CD4-positive, alpha-beta memory T cell (primary cell): ENCODE measurements around the gene MCOLN3. TPM values are rescaled to one million over a fixed set of nuclear protein-coding genes. Genes with fewer than 3 reads are reported as not detected.
A peak's percentile ranks its signal among the peaks of the same experiment; 100 is the strongest.

Source experiments
- CTCF ChIA-PET: fragments of 350-600 bp; sonication (Branson Sonifier 250); formaldehyde crosslinking; loops from one replicate; lab custom pipeline; 2021; ENCODE audit warnings: inconsistent platforms; ENCODE audit not compliant: partially characterized antibody; lab: Charles Lee
- POLR2A ChIA-PET: fragments of 350-600 bp; sonication (Branson Sonifier 250); formaldehyde crosslinking; loops from one replicate; lab custom pipeline; 2021; ENCODE audit not compliant: partially characterized antibody; lab: Charles Lee
- DNase-seq, 5 donors: peaks; one replicate each; pipeline versions ENCODE4 v3.0.0 to v3.0.0-alpha.2; 2020 to 2022; ENCODE audit warnings: mixed read lengths in 1 of 5
- H3K27ac ChIP-seq: one replicate; pipeline ENCODE4 v1.7.0; 2013; ENCODE audit warnings: low read depth, low read length
- H3K27me3 ChIP-seq: 2 replicates; pipeline ENCODE4 v1.7.0; 2013; ENCODE audit warnings: mild to moderate bottlenecking, low read length, moderate library complexity; ENCODE audit not compliant: insufficient read depth
- H3K36me3 ChIP-seq: 2 replicates; pipeline ENCODE4 v1.7.0; 2013; ENCODE audit warnings: mild to moderate bottlenecking, low read length, moderate library complexity; ENCODE audit not compliant: insufficient read depth
- H3K4me1 ChIP-seq: 2 replicates; pipeline ENCODE4 v1.7.0; 2013; ENCODE audit warnings: mild to moderate bottlenecking, low read length, moderate library complexity; ENCODE audit not compliant: insufficient read depth
- H3K4me3 ChIP-seq, 2 donors: one replicate each; pipeline ENCODE4 v1.7.0; 2013; ENCODE audit warnings: low read length in 2 of 2, mild to moderate bottlenecking in 1 of 2
- H3K9me3 ChIP-seq, 2 donors: one replicate each; pipeline ENCODE4 v1.7.0; 2013; ENCODE audit warnings: low read length in 2 of 2, control low read depth in 1 of 2; ENCODE audit not compliant: control insufficient read depth in 1 of 2
- H3K27ac Mint-ChIP-seq, 7 donors: one replicate each; pipeline ENCODE4 v1.8.0; 2020 to 2021; ENCODE audit warnings: mixed read lengths in 7 of 7, mild to moderate bottlenecking in 6 of 7, inconsistent platforms in 3 of 7, moderate library complexity in 3 of 7
- H3K27me3 Mint-ChIP-seq, 2 donors: one replicate each; pipeline ENCODE4 v1.8.0; 2020 to 2021; ENCODE audit warnings: mixed read lengths in 2 of 2
- H3K36me3 Mint-ChIP-seq, 2 donors: one replicate each; pipeline ENCODE4 v1.8.0; 2020 to 2021; ENCODE audit warnings: mixed read lengths in 2 of 2, inconsistent platforms in 1 of 2, mild to moderate bottlenecking in 1 of 2
- H3K4me1 Mint-ChIP-seq, 4 donors: one replicate each; pipeline ENCODE4 v1.8.0; 2020 to 2021; ENCODE audit warnings: mixed read lengths in 4 of 4, mild to moderate bottlenecking in 1 of 4
- H3K4me3 Mint-ChIP-seq, 8 donors: one replicate each; pipeline ENCODE4 v1.8.0; 2020 to 2021; ENCODE audit warnings: mixed read lengths in 8 of 8, mild to moderate bottlenecking in 7 of 8, moderate library complexity in 6 of 8, inconsistent platforms in 3 of 8
- H3K9me3 Mint-ChIP-seq, 8 donors: one replicate each; pipeline ENCODE4 v1.8.0; 2020 to 2021; ENCODE audit warnings: mixed read lengths in 8 of 8, mild to moderate bottlenecking in 5 of 8, inconsistent platforms in 3 of 8, moderate library complexity in 1 of 8
- intact Hi-C: fragments of 100-400 bp; cut with micrococcal nuclease; formaldehyde crosslinking; loops from one replicate; pipeline ENCODE4 v1.15.1; 2023
- polyA plus RNA-seq, 2 donors: library from polyadenylated mRNA; unstranded; fragments of 300-500 nt; fragmentation: Illumina TruSeq; gene quantifications; one replicate each; pipeline ENCODE4 v1.2.3, GENCODE V29; 2021
- total RNA-seq, 2 experiments: library from RNA; stranded (reverse); gene quantifications; one replicate each; pipeline ENCODE4 v1.2.3, GENCODE V29; 2021

MCOLN3 gene
- total and polyA plus RNA-seq, 4 experiments from 2014 or later, result 0.80 to 4.3 (median 2.2) TPM

DNA sequence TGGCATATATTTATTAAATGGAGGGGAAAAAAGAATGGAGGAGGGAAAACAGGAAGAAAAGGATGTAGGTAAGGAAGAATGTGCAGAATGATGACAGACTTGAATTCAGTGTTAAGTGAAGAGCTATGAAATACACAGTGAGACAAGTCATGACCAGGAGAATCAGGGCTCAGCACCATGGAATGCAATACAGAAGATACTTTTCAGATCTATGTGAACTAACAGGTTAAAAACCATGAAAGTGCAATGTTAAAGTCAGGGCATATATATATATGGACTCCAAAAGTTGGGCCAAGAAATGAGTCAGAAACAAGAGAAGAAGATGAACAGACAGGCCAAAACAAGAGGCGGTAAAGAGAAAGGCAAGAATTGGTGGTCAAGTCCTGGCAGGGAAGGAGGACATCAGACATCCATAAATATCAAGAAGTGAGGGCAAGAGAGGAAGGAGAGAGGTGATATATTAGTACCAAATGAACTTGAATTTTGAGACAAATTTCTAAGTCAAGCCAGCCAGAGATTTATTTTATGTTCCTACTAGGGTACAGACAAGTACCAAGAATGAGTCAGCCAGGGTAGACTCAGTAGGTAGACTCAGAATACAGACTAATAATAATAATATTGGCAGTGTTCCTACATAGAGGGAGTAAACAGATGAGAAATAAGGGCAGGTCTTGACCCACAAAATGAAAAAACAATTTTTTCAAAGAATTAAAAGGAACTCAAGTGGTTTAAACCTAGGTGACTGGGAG, 39.5 kb upstream of the MCOLN3 start:
- Histone ChIP-seq H3K9me3 (no peaks in the 10 kb centered on the region), H3K36me3 (no peaks in the 10 kb centered on the region), H3K4me3 (no peak overlapping the region), H3K27ac (no peak overlapping the region), H3K27me3 (no peaks in the 10 kb centered on the region), H3K4me1 (peaks cover 12% of the 10 kb centered on the region)
- ChIA-PET CTCF (no interaction called here), POLR2A (no interaction called here)
- Mint-ChIP-seq H3K4me3 (no peak overlapping the region), H3K36me3 (no peaks in the 10 kb centered on the region), H3K9me3 (peaks cover 0 to 1% (median 0%) of the 10 kb centered on the region in 8 donors), H3K27me3 (peaks cover 4 to 9% of the 10 kb centered on the region in 2 donors), H3K27ac (no peak overlapping the region), H3K4me1 (peaks cover 4 to 7% (median 6%) of the 10 kb centered on the region in 4 donors)
- DNase-seq, result no peak
- intact Hi-C loops, result no loop called here

GRCh38 chr1:85085417-85085816, 37.1 kb upstream of the MCOLN3 start:
- Histone ChIP-seq H3K4me1 (no peaks in the 10 kb centered on the region), H3K27me3 (no peaks in the 10 kb centered on the region), H3K27ac (no peak overlapping the region), H3K4me3 (no peak overlapping the region), H3K36me3 (no peaks in the 10 kb centered on the region), H3K9me3 (no peaks in the 10 kb centered on the region)
- intact Hi-C loops, result no loop called here
- ChIA-PET POLR2A (no interaction called here), CTCF (no interaction called here)
- Mint-ChIP-seq H3K4me1 (no peaks in the 10 kb centered on the region), H3K4me3 (no peak overlapping the region), H3K36me3 (no peaks in the 10 kb centered on the region), H3K9me3 (no peaks in the 10 kb centered on the region), H3K27me3 (peaks cover 8 to 9% of the 10 kb centered on the region in 2 donors), H3K27ac (no peak overlapping the region)
- DNase-seq, result no peak

DNA sequence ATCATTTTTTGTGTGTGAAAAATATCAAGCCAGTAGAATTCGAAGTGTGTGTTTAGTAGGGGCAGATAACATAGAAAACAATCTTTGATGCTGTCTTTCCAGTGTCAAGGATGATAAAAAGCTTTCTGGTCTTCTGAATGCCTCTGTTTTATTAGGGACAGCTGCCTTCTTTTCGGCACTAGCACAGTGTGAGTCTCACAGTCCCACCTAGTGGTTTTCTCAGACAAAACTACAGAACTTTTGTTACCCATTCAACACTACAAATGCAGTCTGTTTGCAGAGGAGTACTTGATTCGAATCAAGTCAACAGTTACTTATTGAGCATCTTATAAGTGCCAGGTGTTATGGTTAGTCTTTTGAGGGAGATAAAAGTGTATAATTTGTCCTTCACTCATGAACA, 30.6 kb upstream of the MCOLN3 start:
- no peak for DNase-seq
- no peak overlapping the region for H3K4me3 Mint-ChIP-seq
- no peak overlapping the region for H3K27ac ChIP-seq
- no peaks in the 10 kb centered on the region for H3K36me3 Mint-ChIP-seq
- H3K9me3 Mint-ChIP-seq, result peaks cover 0 to 8% (median 2%) of the 10 kb centered on the region in 8 donors
- peaks cover 4 to 8% of the 10 kb centered on the region in 2 donors for H3K27me3 Mint-ChIP-seq
- no peak overlapping the region for H3K27ac Mint-ChIP-seq
- no peaks in the 10 kb centered on the region for H3K4me1 ChIP-seq
- ChIA-PET POLR2A (no interaction called here), CTCF (interaction anchor here (0.6 to 1.8 kb wide), 5 partner anchors 52 to 136 kb away, joined by 3 to 4 read pairs (median 4); no protein-coding TSS in a partner anchor)
- no peaks in the 10 kb centered on the region for H3K27me3 ChIP-seq
- no peak overlapping the region for H3K4me3 ChIP-seq
- peaks cover 4 to 5% (median 5%) of the 10 kb centered on the region in 4 donors for H3K4me1 Mint-ChIP-seq
- intact Hi-C loops, result loop anchor here (1.0 kb wide), 1 partner anchor 134 kb away; no protein-coding TSS in a partner anchor
- H3K36me3 ChIP-seq, result no peaks in the 10 kb centered on the region
- no peaks in the 10 kb centered on the region for H3K9me3 ChIP-seq

DNA sequence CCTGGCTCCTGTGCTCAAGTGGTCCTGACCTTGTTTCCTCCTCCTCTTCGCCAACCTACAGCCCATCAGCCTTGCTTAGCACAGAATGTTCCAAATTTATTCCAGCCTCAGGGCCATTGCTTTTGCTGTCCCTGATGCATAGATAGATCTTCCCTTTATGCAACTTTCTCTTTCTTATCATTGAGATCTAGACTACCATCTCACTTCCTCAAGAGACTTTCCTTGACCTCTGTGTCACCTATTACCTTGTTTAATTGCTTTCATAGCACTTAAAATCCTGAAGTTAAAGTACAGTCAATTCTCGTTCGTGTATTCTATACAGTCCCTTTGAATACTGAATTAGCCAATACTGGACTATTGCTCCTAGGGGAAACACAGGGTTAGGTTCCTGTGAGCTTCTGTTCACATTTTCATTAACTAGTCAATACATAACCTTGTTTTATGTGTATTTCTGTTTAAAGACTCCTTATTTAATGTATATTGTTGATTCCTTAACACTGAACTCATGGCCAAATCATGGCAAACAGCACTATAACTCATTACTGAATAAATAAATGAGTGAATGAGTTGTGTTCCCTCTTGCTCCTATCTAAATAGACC, 26.2 kb upstream of the MCOLN3 start:
- DNase-seq, result no peak
- ChIA-PET POLR2A (no interaction called here), CTCF (no interaction called here)
- no peak overlapping the region for H3K4me3 Mint-ChIP-seq
- H3K9me3 Mint-ChIP-seq, result peaks cover 0 to 13% (median 3%) of the 10 kb centered on the region in 8 donors
- H3K27me3 ChIP-seq, result no peaks in the 10 kb centered on the region
- H3K9me3 ChIP-seq, result no peaks in the 10 kb centered on the region
- intact Hi-C loops, result no loop called here
- H3K27me3 Mint-ChIP-seq, result no peaks in the 10 kb centered on the region
- H3K27ac Mint-ChIP-seq, result no peak overlapping the region
- no peak overlapping the region for H3K4me3 ChIP-seq
- no peaks in the 10 kb centered on the region for H3K36me3 Mint-ChIP-seq
- no peaks in the 10 kb centered on the region for H3K36me3 ChIP-seq
- H3K27ac ChIP-seq, result no peak overlapping the region
- peaks cover 4 to 5% (median 5%) of the 10 kb centered on the region in 4 donors for H3K4me1 Mint-ChIP-seq
- no peaks in the 10 kb centered on the region for H3K4me1 ChIP-seq

GRCh38 chr1:85070972-85071492, 22.7 kb upstream of the MCOLN3 start:
- peaks cover 0 to 13% (median 4%) of the 10 kb centered on the region in 8 donors for H3K9me3 Mint-ChIP-seq
- POLR2A ChIA-PET, result no interaction called here
- H3K4me3 Mint-ChIP-seq, result no peak overlapping the region
- peaks cover 0 to 10% of the 10 kb centered on the region in 2 donors for H3K27me3 Mint-ChIP-seq
- intact Hi-C loops, result no loop called here
- Histone ChIP-seq H3K27me3 (no peaks in the 10 kb centered on the region), H3K36me3 (no peaks in the 10 kb centered on the region), H3K4me3 (no peak overlapping the region), H3K4me1 (no peaks in the 10 kb centered on the region), H3K9me3 (no peaks in the 10 kb centered on the region), H3K27ac (no peak overlapping the region)
- no peaks in the 10 kb centered on the region for H3K36me3 Mint-ChIP-seq
- DNase-seq, result no peak
- CTCF ChIA-PET, result no interaction called here
- H3K4me1 Mint-ChIP-seq, result peaks cover 4 to 5% (median 5%) of the 10 kb centered on the region in 4 donors
- no peak overlapping the region for H3K27ac Mint-ChIP-seq

GRCh38 chr1:85068846-85069245, 20.5 kb upstream of the MCOLN3 start:
- ChIA-PET POLR2A (no interaction called here), CTCF (no interaction called here)
- Mint-ChIP-seq H3K27me3 (peaks cover 0 to 11% of the 10 kb centered on the region in 2 donors), H3K36me3 (no peaks in the 10 kb centered on the region), H3K4me1 (no peaks in the 10 kb centered on the region), H3K9me3 (peaks cover 0 to 4% (median under 1%) of the 10 kb centered on the region in 8 donors), H3K4me3 (no peak overlapping the region), H3K27ac (peak overlapping the region in 1 of 7 donors; percentile 37)
- intact Hi-C loops, result no loop called here
- H3K36me3 ChIP-seq, result no peaks in the 10 kb centered on the region
- no peak overlapping the region for H3K4me3 ChIP-seq
- H3K9me3 ChIP-seq, result no peaks in the 10 kb centered on the region
- H3K27me3 ChIP-seq, result no peaks in the 10 kb centered on the region
- H3K4me1 ChIP-seq, result no peaks in the 10 kb centered on the region
- DNase-seq, result no peak
- no peak overlapping the region for H3K27ac ChIP-seq

GRCh38 chr1:85065550-85065949, 17.2 kb upstream of the MCOLN3 start:
- Mint-ChIP-seq H3K27ac (no peak overlapping the region), H3K4me1 (peaks cover 10 to 14% (median 12%) of the 10 kb centered on the region in 4 donors), H3K27me3 (peaks cover 10 to 15% of the 10 kb centered on the region in 2 donors), H3K36me3 (peaks cover 0 to 2% of the 10 kb centered on the region in 2 donors), H3K9me3 (peaks cover 0 to 4% (median 0%) of the 10 kb centered on the region in 8 donors), H3K4me3 (no peak overlapping the region)
- H3K27ac ChIP-seq, result no peak overlapping the region
- CTCF ChIA-PET, result no interaction called here
- no peaks in the 10 kb centered on the region for H3K36me3 ChIP-seq
- H3K4me3 ChIP-seq, result no peak overlapping the region
- intact Hi-C loops, result no loop called here
- H3K27me3 ChIP-seq, result no peaks in the 10 kb centered on the region
- H3K9me3 ChIP-seq, result no peaks in the 10 kb centered on the region
- peaks cover 10% of the 10 kb centered on the region for H3K4me1 ChIP-seq
- no peak for DNase-seq
- POLR2A ChIA-PET, result no interaction called here
